SW480 (cell line): Measurements from ENCODE around the gene HES4.
"Not testable (repeated sequence)": the region's sequence is repeated elsewhere in the genome, so short reads cannot be mapped to it uniquely, and the experiment has no call there.

Experiments used
- DNase-seq: peaks from one replicate; pipeline ENCODE4 v3.0.0-alpha.2; 2016; ENCODE audit warnings: low spot score

Gene HES4

GRCh38 chr1:997993-998744 is 1.7 kb downstream of the HES4 start:
- DNase-seq = no peak

GRCh38 chr1:997713-997992 is 2.2 kb downstream of the HES4 start:
- DNase-seq = no peak

GRCh38 chr1:996851-997712 is 2.8 kb downstream of the HES4 start:
- peak; percentile 21 for DNase-seq

GRCh38 chr1:995665-996633 is 3.9 kb downstream of the HES4 start:
- no peak for DNase-seq

- DNase-seq = not testable (repeated sequence)
Measured at GRCh38 chr1:994546-994945, 5.4 kb downstream of the HES4 start.

- no peak for DNase-seq
Measured at GRCh38 chr1:993379-993995, 6.4 kb downstream of the HES4 start.

GRCh38 chr1:992362-992761 is 7.5 kb downstream of the HES4 start:
- no peak for DNase-seq

GRCh38 chr1:991895-992294 is 8.0 kb downstream of the HES4 start:
- no peak for DNase-seq

GRCh38 chr1:991275-991674 is 8.6 kb downstream of the HES4 start:
- DNase-seq = not testable (repeated sequence)

- not testable (repeated sequence) for DNase-seq
Measured at GRCh38 chr1:988061-988460, 11.8 kb downstream of the HES4 start.

GRCh38 chr1:985126-985525 is 14.8 kb downstream of the HES4 start:
- no peak for DNase-seq

GRCh38 chr1:984476-984814 is 15.5 kb downstream of the HES4 start:
- DNase-seq = no peak

GRCh38 chr1:983798-984475 is 16.0 kb downstream of the HES4 start:
- no peak for DNase-seq

- DNase-seq = no peak
Measured at GRCh38 chr1:982765-983436, 17.0 kb downstream of the HES4 start.

GRCh38 chr1:981955-982558 is 17.8 kb downstream of the HES4 start, which contains the start of gene PERM1:
Gene PERM1, minus strand, starts transcription at chr1:982093. Its CDS starts 1,064 bp downstream, at chr1:981029.
- DNase-seq = no peak

GRCh38 chr1:981491-981954 is 18.4 kb downstream of the HES4 start:
- no peak for DNase-seq

- no peak for DNase-seq
Measured at GRCh38 chr1:980602-981395, 19.1 kb downstream of the HES4 start.

GRCh38 chr1:980137-980571 is 19.7 kb downstream of the HES4 start:
- DNase-seq = no peak

GRCh38 chr1:979744-980072 is 20.2 kb downstream of the HES4 start:
- no peak for DNase-seq
